HL-60 (cell line): ENCODE results near the gene TMEM145.

Experiments used
- DNase-seq, 2 experiments: peaks; one replicate each; pipeline ENCODE4 v3.0.0-alpha.2; 2010 to 2020; ENCODE audit warnings: low read depth in 1 of 2, low spot score in 1 of 2
- H3K27ac ChIP-seq: fragments of 250-450 bp; sonication (Bioruptor Pico); replicated peaks from 2 replicates; pipeline ENCODE4 v1.5.1; 2020; ENCODE audit warnings: mild to moderate bottlenecking, moderate library complexity
- H3K27me3 ChIP-seq: fragments of 250-450 bp; sonication (Bioruptor Pico); 2 replicates; pipeline ENCODE4 v1.5.1; 2021; ENCODE audit warnings: mild to moderate bottlenecking, moderate library complexity; ENCODE audit not compliant: insufficient read depth, poor library complexity, severe bottlenecking
- H3K4me3 ChIP-seq: replicated peaks from 2 replicates; pipeline ENCODE4 v1.5.1; 2011; ENCODE audit warnings: mild to moderate bottlenecking, control low read depth, low read length; ENCODE audit not compliant: insufficient read depth
- GABPA ChIP-seq: IDR thresholded peaks from 2 replicates; pipeline ENCODE4 v1.6.1; 2012; ENCODE audit warnings: low read depth
- POLR2AphosphoS5 ChIP-seq: IDR thresholded peaks from 2 replicates; pipeline ENCODE4 v1.6.1; 2012; ENCODE audit warnings: low read depth
- SPI1 ChIP-seq: IDR thresholded peaks from 2 replicates; pipeline ENCODE4 v1.6.1; 2012; ENCODE audit warnings: low read depth, mild to moderate bottlenecking, borderline replicate concordance
- TF ChIP-seq, protein P1 (sequence below): IDR thresholded peaks from 2 replicates; pipeline ENCODE4 v1.6.1; 2012; ENCODE audit warnings: low read depth; ENCODE audit not compliant: insufficient replicate concordance
- TF ChIP-seq, protein P2 (sequence below): IDR thresholded peaks from one replicate; pipeline ENCODE4 v1.5.1; 2011; ENCODE audit warnings: low read length, control low read depth, inconsistent platforms; ENCODE audit not compliant: insufficient read depth

Gene TMEM145

DNA sequence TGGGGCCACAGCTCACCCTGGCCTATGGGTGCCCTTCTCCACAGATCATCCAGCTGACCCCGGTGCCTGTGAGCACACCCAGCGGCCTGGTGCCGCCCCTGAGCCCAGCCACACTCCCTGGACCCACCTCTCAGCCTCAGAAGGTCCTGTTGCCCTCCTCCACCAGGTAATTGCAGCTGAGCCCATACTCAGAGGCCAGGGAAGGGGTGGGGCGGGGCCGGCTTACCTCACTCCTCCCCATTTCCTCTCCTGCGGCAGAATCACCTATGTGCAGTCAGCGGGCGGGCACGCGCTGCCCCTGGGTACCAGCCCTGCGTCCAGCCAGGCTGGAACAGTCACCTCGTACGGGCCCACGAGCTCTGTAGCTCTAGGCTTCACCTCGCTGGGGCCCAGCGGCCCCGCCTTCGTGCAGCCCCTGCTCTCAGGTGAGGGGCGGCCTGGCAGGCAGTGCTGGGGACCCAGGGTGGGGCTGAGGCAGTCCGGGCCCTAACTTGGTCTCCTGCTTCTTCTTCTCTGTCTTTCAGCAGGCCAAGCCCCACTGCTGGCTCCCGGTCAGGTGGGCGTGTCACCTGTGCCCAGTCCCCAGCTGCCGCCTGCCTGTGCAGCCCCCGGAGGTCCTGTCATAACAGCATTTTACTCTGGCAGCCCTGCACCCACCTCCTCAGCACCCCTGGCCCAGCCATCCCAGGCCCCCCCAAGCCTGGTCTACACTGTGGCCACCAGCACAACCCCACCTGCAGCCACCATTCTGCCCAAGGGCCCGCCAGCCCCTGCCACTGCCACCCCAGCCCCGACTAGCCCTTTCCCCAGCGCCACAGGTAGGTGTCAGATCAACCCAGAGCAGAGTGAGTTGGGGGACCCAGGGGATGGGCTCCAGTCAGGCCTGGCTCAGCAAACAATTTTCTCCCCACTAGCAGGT, 20.8 kb upstream of the TMEM145 start:
- Histone ChIP-seq H3K4me3 (no peak overlapping the region), H3K27ac (no peak overlapping the region), H3K27me3 (no peaks in the 10 kb centered on the region)
- DNase-seq, result no peak
- TF ChIP-seq, protein P1, sequence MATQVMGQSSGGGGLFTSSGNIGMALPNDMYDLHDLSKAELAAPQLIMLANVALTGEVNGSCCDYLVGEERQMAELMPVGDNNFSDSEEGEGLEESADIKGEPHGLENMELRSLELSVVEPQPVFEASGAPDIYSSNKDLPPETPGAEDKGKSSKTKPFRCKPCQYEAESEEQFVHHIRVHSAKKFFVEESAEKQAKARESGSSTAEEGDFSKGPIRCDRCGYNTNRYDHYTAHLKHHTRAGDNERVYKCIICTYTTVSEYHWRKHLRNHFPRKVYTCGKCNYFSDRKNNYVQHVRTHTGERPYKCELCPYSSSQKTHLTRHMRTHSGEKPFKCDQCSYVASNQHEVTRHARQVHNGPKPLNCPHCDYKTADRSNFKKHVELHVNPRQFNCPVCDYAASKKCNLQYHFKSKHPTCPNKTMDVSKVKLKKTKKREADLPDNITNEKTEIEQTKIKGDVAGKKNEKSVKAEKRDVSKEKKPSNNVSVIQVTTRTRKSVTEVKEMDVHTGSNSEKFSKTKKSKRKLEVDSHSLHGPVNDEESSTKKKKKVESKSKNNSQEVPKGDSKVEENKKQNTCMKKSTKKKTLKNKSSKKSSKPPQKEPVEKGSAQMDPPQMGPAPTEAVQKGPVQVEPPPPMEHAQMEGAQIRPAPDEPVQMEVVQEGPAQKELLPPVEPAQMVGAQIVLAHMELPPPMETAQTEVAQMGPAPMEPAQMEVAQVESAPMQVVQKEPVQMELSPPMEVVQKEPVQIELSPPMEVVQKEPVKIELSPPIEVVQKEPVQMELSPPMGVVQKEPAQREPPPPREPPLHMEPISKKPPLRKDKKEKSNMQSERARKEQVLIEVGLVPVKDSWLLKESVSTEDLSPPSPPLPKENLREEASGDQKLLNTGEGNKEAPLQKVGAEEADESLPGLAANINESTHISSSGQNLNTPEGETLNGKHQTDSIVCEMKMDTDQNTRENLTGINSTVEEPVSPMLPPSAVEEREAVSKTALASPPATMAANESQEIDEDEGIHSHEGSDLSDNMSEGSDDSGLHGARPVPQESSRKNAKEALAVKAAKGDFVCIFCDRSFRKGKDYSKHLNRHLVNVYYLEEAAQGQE, result no peak
- no peak for TF ChIP-seq SPI1
- TF ChIP-seq GABPA, result no peak
- TF ChIP-seq POLR2AphosphoS5, result no peak
- TF ChIP-seq, protein P2, sequence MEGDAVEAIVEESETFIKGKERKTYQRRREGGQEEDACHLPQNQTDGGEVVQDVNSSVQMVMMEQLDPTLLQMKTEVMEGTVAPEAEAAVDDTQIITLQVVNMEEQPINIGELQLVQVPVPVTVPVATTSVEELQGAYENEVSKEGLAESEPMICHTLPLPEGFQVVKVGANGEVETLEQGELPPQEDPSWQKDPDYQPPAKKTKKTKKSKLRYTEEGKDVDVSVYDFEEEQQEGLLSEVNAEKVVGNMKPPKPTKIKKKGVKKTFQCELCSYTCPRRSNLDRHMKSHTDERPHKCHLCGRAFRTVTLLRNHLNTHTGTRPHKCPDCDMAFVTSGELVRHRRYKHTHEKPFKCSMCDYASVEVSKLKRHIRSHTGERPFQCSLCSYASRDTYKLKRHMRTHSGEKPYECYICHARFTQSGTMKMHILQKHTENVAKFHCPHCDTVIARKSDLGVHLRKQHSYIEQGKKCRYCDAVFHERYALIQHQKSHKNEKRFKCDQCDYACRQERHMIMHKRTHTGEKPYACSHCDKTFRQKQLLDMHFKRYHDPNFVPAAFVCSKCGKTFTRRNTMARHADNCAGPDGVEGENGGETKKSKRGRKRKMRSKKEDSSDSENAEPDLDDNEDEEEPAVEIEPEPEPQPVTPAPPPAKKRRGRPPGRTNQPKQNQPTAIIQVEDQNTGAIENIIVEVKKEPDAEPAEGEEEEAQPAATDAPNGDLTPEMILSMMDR, result no peak

GRCh38 chr19:42292963-42293362, 20.1 kb upstream of the TMEM145 start:
- no peak for TF ChIP-seq POLR2AphosphoS5
- TF ChIP-seq, protein P1, result no peak
- TF ChIP-seq, protein P2, result no peak
- TF ChIP-seq GABPA, result no peak
- DNase-seq, result no peak
- Histone ChIP-seq H3K27me3 (no peaks in the 10 kb centered on the region), H3K4me3 (no peak overlapping the region), H3K27ac (no peak overlapping the region)

DNA sequence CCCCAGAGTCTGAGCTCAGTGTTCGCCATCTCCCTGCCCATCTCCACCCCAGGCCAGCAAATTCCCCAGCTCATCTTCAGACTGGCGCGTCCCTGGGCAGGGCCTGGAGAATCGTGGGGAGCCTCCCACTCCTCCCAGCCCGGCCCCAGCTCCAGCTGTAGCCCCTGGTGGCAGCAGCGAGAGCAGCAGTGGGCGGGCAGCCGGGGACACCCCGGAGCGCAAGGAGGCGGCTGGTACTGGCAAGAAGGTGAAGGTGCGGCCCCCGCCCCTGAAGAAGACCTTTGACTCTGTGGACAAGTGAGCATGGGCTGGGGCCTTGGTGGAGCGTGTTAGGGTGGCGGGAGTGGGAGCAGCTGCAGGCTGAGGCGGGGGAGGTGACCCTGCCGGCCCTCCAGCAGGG, 19.6 kb upstream of the TMEM145 start:
- TF ChIP-seq, protein P1, result no peak
- TF ChIP-seq, protein P2, result no peak
- TF ChIP-seq GABPA, result no peak
- TF ChIP-seq SPI1, result no peak
- TF ChIP-seq POLR2AphosphoS5, result no peak
- no peaks in the 10 kb centered on the region for H3K27me3 ChIP-seq
- no peak overlapping the region for H3K4me3 ChIP-seq
- H3K27ac ChIP-seq, result no peak overlapping the region
- DNase-seq, result no peak
